Activated naive CD4-positive, alpha-beta T cell treated with anti-CD3 and anti-CD28 coated beads for 36 hours (primary cell): ENCODE data around the gene SERPINB1. TPM values are rescaled to one million over a fixed set of nuclear protein-coding genes. Genes with fewer than 3 reads are reported as not detected.
"Not testable (repeated sequence)": the region's sequence is repeated elsewhere in the genome, so short reads cannot be mapped to it uniquely, and the experiment has no call there.

ENCODE experiments used
- CTCF ChIA-PET: fragments of 350-600 bp; sonication (Branson Sonifier 250); formaldehyde crosslinking; loops from one replicate; lab custom pipeline; 2021; ENCODE audit warnings: antibody characterized with exemption; lab: Charles Lee
- DNase-seq: peaks from one replicate; pipeline ENCODE4 v3.0.0-alpha.2; 2020
- H3K27ac Mint-ChIP-seq: one replicate; pipeline ENCODE4 v1.8.0; 2021; ENCODE audit warnings: mild to moderate bottlenecking, mixed read lengths
- H3K27me3 Mint-ChIP-seq: one replicate; pipeline ENCODE4 v1.8.0; 2021; ENCODE audit warnings: low read depth, mixed read lengths
- H3K36me3 Mint-ChIP-seq: one replicate; pipeline ENCODE4 v1.8.0; 2021; ENCODE audit warnings: low read depth, mixed read lengths
- H3K4me1 Mint-ChIP-seq: one replicate; pipeline ENCODE4 v1.8.0; 2021; ENCODE audit warnings: low read depth, mixed read lengths
- H3K4me3 Mint-ChIP-seq: one replicate; pipeline ENCODE4 v1.8.0; 2021; ENCODE audit warnings: mild to moderate bottlenecking, moderate library complexity, mixed read lengths
- H3K9me3 Mint-ChIP-seq: one replicate; pipeline ENCODE4 v1.8.0; 2021; ENCODE audit warnings: mixed read lengths
- intact Hi-C: fragments of 100-400 bp; cut with micrococcal nuclease; formaldehyde crosslinking; loops from one replicate; pipeline ENCODE4 v1.15.1; 2023
- total RNA-seq, 2 experiments: library from RNA; stranded (reverse); gene quantifications; one replicate each; pipeline ENCODE4 v1.2.3, GENCODE V29; 2021

SERPINB1 gene
- total RNA-seq, 2 experiments from 2014 or later = 200 to 208 TPM

GRCh38 chr6:2862712-2863181, 21.1 kb upstream of the SERPINB1 start:
- peaks cover 3% of the 10 kb centered on the region for H3K9me3 Mint-ChIP-seq
- peak overlapping the region; percentile 66 for H3K4me3 Mint-ChIP-seq
- CTCF ChIA-PET = interaction anchor here (0.6 to 2.2 kb wide), 4 partner anchors 14 to 74 kb away, joined by 3 to 7 read pairs (median 4); no protein-coding TSS in a partner anchor
- peaks cover 5% of the 10 kb centered on the region for H3K36me3 Mint-ChIP-seq
- H3K27me3 Mint-ChIP-seq = no peaks in the 10 kb centered on the region
- intact Hi-C loops = loop anchor here (1.0 to 5.0 kb wide), 2 partner anchors 31 to 1275 kb away; partner anchors contain the start of gene ECI2
- peak overlapping the region; percentile 96 for H3K27ac Mint-ChIP-seq
- peaks cover 66% of the 10 kb centered on the region for H3K4me1 Mint-ChIP-seq
- peak; percentile 73 for DNase-seq

- CTCF ChIA-PET = interaction anchor here (1.0 to 2.2 kb wide), 4 partner anchors 10 to 70 kb away, joined by 3 to 6 read pairs (median 4); no protein-coding TSS in a partner anchor
- Mint-ChIP-seq H3K4me3 (peak overlapping the region; percentile 66), H3K27ac (peak overlapping the region; percentile 96), H3K36me3 (peaks cover 5% of the 10 kb centered on the region), H3K27me3 (no peaks in the 10 kb centered on the region), H3K9me3 (peaks cover 3% of the 10 kb centered on the region), H3K4me1 (peaks cover 75% of the 10 kb centered on the region)
- intact Hi-C loops = loop anchor here (1.0 to 5.0 kb wide), 4 partner anchors 15 to 1276 kb away; partner anchors contain the start of gene ECI2
- DNase-seq = no peak
Observed at GRCh38 chr6:2861822-2862164, 20.1 kb upstream of the SERPINB1 start.

- Mint-ChIP-seq H3K9me3 (peaks cover 3% of the 10 kb centered on the region), H3K36me3 (peaks cover 5% of the 10 kb centered on the region), H3K27me3 (no peaks in the 10 kb centered on the region), H3K27ac (peak overlapping the region; percentile 96), H3K4me1 (peaks cover 75% of the 10 kb centered on the region), H3K4me3 (peak overlapping the region; percentile 66)
- DNase-seq = peak; percentile 71
- intact Hi-C loops = loop anchor here (1.0 to 5.0 kb wide), 3 partner anchors 15 to 1276 kb away; partner anchors contain the start of gene ECI2
- CTCF ChIA-PET = interaction anchor here (1.0 to 2.2 kb wide), 4 partner anchors 10 to 70 kb away, joined by 3 to 6 read pairs (median 4); no protein-coding TSS in a partner anchor
Observed at GRCh38 chr6:2861060-2861821, 19.6 kb upstream of the SERPINB1 start.

- CTCF ChIA-PET = interaction anchor here (1.3 to 2.2 kb wide), 3 partner anchors 11 to 71 kb away, joined by 4 to 6 read pairs (median 5); no protein-coding TSS in a partner anchor
- not testable (repeated sequence) for DNase-seq, H3K36me3 Mint-ChIP-seq, H3K27me3 Mint-ChIP-seq, H3K4me3 Mint-ChIP-seq, H3K9me3 Mint-ChIP-seq
- intact Hi-C loops = loop anchor here (1.0 to 5.0 kb wide), 3 partner anchors 16 to 1277 kb away; partner anchors contain the start of gene ECI2
- Mint-ChIP-seq H3K27ac (peak overlapping the region; percentile 96), H3K4me1 (peaks cover 74% of the 10 kb centered on the region)
Observed at GRCh38 chr6:2860706-2861059, 19.0 kb upstream of the SERPINB1 start.

GRCh38 chr6:2859798-2860705, 18.4 kb upstream of the SERPINB1 start:
- peak overlapping the region; percentile 91 for H3K4me3 Mint-ChIP-seq
- intact Hi-C loops = loop anchor here (5.0 kb wide), 2 partner anchors 347 to 1277 kb away; partner anchors contain the start of gene ECI2
- H3K27me3 Mint-ChIP-seq, H3K36me3 Mint-ChIP-seq, H3K9me3 Mint-ChIP-seq: not testable (repeated sequence)
- peaks cover 77% of the 10 kb centered on the region for H3K4me1 Mint-ChIP-seq
- peak overlapping the region; percentile 100 for H3K27ac Mint-ChIP-seq
- DNase-seq = peak; percentile 22
- CTCF ChIA-PET = interaction anchor here (2.2 kb wide), 1 partner anchor 11 kb away, joined by 4 read pairs; no protein-coding TSS in a partner anchor

GRCh38 chr6:2859185-2859700, 17.6 kb upstream of the SERPINB1 start:
- H3K4me3 Mint-ChIP-seq = peak overlapping the region; percentile 91
- H3K36me3 Mint-ChIP-seq = peaks cover 5% of the 10 kb centered on the region
- DNase-seq = peak; percentile 26
- H3K27ac Mint-ChIP-seq = peak overlapping the region; percentile 100
- peaks cover 83% of the 10 kb centered on the region for H3K4me1 Mint-ChIP-seq
- peaks cover 3% of the 10 kb centered on the region for H3K9me3 Mint-ChIP-seq
- CTCF ChIA-PET = interaction anchor here (1.4 to 2.6 kb wide), 4 partner anchors 12 to 129 kb away, joined by 3 to 15 read pairs (median 4); no protein-coding TSS in a partner anchor
- intact Hi-C loops = loop anchor here (5.0 kb wide), 1 partner anchor 348 kb away; no protein-coding TSS in a partner anchor
- no peaks in the 10 kb centered on the region for H3K27me3 Mint-ChIP-seq

- CTCF ChIA-PET = interaction anchor here (0.6 to 2.6 kb wide), 15 partner anchors 10 to 133 kb away, joined by 3 to 15 read pairs (median 4); no protein-coding TSS in a partner anchor
Observed at GRCh38 chr6:2857580-2858337, 16.1 kb upstream of the SERPINB1 start.

GRCh38 chr6:2857185-2857579, 15.5 kb upstream of the SERPINB1 start:
- Mint-ChIP-seq H3K27ac (peak overlapping the region; percentile 100), H3K36me3 (peaks cover 5% of the 10 kb centered on the region), H3K4me3 (peak overlapping the region; percentile 91), H3K4me1 (peaks cover 84% of the 10 kb centered on the region), H3K9me3 (peaks cover 5% of the 10 kb centered on the region), H3K27me3 (no peaks in the 10 kb centered on the region)
- CTCF ChIA-PET = interaction anchor here (0.6 to 2.6 kb wide), 11 partner anchors 10 to 133 kb away, joined by 3 to 15 read pairs (median 3); no protein-coding TSS in a partner anchor
- intact Hi-C loops = loop anchor here (1.0 to 5.0 kb wide), 7 partner anchors 14 to 350 kb away; partner anchors contain the start of genes RIPK1 and WRNIP1
- DNase-seq = no peak

More at GRCh38 chr6:2857580-2858337, 16.1 kb upstream of the SERPINB1 start:
- H3K36me3 Mint-ChIP-seq = peaks cover 5% of the 10 kb centered on the region
- H3K27me3 Mint-ChIP-seq = no peaks in the 10 kb centered on the region
- peak overlapping the region; percentile 100 for H3K27ac Mint-ChIP-seq
- H3K4me1 Mint-ChIP-seq = peaks cover 85% of the 10 kb centered on the region
- peak; percentile 94 for DNase-seq
- H3K4me3 Mint-ChIP-seq = peak overlapping the region; percentile 91
- intact Hi-C loops = loop anchor here (1.0 to 5.0 kb wide), 7 partner anchors 15 to 350 kb away; partner anchors contain the start of genes RIPK1 and WRNIP1
- H3K9me3 Mint-ChIP-seq = peaks cover 3% of the 10 kb centered on the region

GRCh38 chr6:2855061-2855519, 13.4 kb upstream of the SERPINB1 start:
- Mint-ChIP-seq H3K4me3 (peak overlapping the region; percentile 59), H3K27ac (peak overlapping the region; percentile 100), H3K4me1 (peaks cover 68% of the 10 kb centered on the region), H3K36me3 (peaks cover 4% of the 10 kb centered on the region), H3K9me3 (peaks cover 2% of the 10 kb centered on the region), H3K27me3 (no peaks in the 10 kb centered on the region)
- CTCF ChIA-PET = interaction anchor here (1.1 to 3.3 kb wide), 10 partner anchors 9 to 135 kb away, joined by 3 to 26 read pairs (median 7); no protein-coding TSS in a partner anchor
- peak; percentile 50 for DNase-seq
- intact Hi-C loops = loop anchor here (5.0 kb wide), 1 partner anchor 352 kb away; no protein-coding TSS in a partner anchor

GRCh38 chr6:2854396-2854982, 12.8 kb upstream of the SERPINB1 start:
- Mint-ChIP-seq H3K27me3 (no peaks in the 10 kb centered on the region), H3K9me3 (peaks cover 2% of the 10 kb centered on the region), H3K27ac (peak overlapping the region; percentile 100), H3K4me1 (peaks cover 64% of the 10 kb centered on the region), H3K4me3 (peak overlapping the region; percentile 59), H3K36me3 (peaks cover 1% of the 10 kb centered on the region)
- CTCF ChIA-PET = interaction anchor here (1.1 to 3.3 kb wide), 7 partner anchors 9 to 135 kb away, joined by 3 to 26 read pairs (median 6); no protein-coding TSS in a partner anchor
- peak; percentile 20 for DNase-seq
- intact Hi-C loops = loop anchor here (1.0 kb wide), 2 partner anchors 8 to 63 kb away; no protein-coding TSS in a partner anchor
